Trophoblast cell (in vitro differentiated cells and primary cell): Measurements from ENCODE around the gene FRMD4A.

Experiments used
- DNase-seq, 2 donors: peaks; one replicate each; pipeline ENCODE4 v3.0.0-alpha.2; 2016
- H2AFZ ChIP-seq: 2 replicates; pipeline ENCODE4 v1.6.1; 2013; ENCODE audit warnings: low read length, moderate library complexity, mild to moderate bottlenecking; ENCODE audit not compliant: insufficient read depth, poor library complexity
- H2AK5ac ChIP-seq: 2 replicates; pipeline ENCODE4 v1.6.1; 2013; ENCODE audit warnings: mild to moderate bottlenecking, low read length
- H2BK120ac ChIP-seq: 2 replicates; pipeline ENCODE4 v1.6.1; 2013; ENCODE audit warnings: low read length, mild to moderate bottlenecking, moderate library complexity; ENCODE audit not compliant: insufficient read depth, poor library complexity
- H2BK12ac ChIP-seq: 2 replicates; pipeline ENCODE4 v1.6.1; 2013; ENCODE audit warnings: mild to moderate bottlenecking, low read length, moderate library complexity
- H2BK5ac ChIP-seq: 2 replicates; pipeline ENCODE4 v1.6.1; 2013; ENCODE audit warnings: low read length, low read depth, moderate library complexity, mild to moderate bottlenecking; ENCODE audit not compliant: poor library complexity
- H3K14ac ChIP-seq: 2 replicates; pipeline ENCODE4 v1.6.1; 2013; ENCODE audit warnings: mild to moderate bottlenecking, low read length
- H3K18ac ChIP-seq: 2 replicates; pipeline ENCODE4 v1.6.1; 2013; ENCODE audit warnings: mild to moderate bottlenecking, low read length
- H3K23ac ChIP-seq: 2 replicates; pipeline ENCODE4 v1.6.1; 2013; ENCODE audit warnings: low read length
- H3K27ac ChIP-seq: 2 replicates; pipeline ENCODE4 v1.5.1; 2013; ENCODE audit warnings: low read depth, mild to moderate bottlenecking, inconsistent platforms, low read length, moderate library complexity
- H3K27me3 ChIP-seq: 2 replicates; pipeline ENCODE4 v1.6.1; 2013; ENCODE audit warnings: inconsistent platforms, mild to moderate bottlenecking, low read length, moderate library complexity; ENCODE audit not compliant: insufficient read depth
- H3K36me3 ChIP-seq, 2 experiments: 1 replicate in 1 of 2; 2 replicates in 1 of 2; pipeline ENCODE4 v1.6.1; 2013; ENCODE audit warnings: low read length in 2 of 2, mild to moderate bottlenecking in 2 of 2, moderate library complexity in 1 of 2; ENCODE audit not compliant: insufficient read depth in 2 of 2, control insufficient read depth in 1 of 2
- H3K4ac ChIP-seq: 2 replicates; pipeline ENCODE4 v1.6.1; 2013; ENCODE audit warnings: low read depth, mild to moderate bottlenecking, low read length, moderate library complexity
- H3K4me1 ChIP-seq, 2 experiments: 1 replicate in 1 of 2; 2 replicates in 1 of 2; pipeline ENCODE4 v1.6.1; 2013; ENCODE audit warnings: low read length in 2 of 2, mild to moderate bottlenecking in 2 of 2, moderate library complexity in 1 of 2; ENCODE audit not compliant: insufficient read depth in 2 of 2, control insufficient read depth in 1 of 2
- H3K4me2 ChIP-seq: 2 replicates; pipeline ENCODE4 v1.6.1; 2013; ENCODE audit warnings: inconsistent platforms, mild to moderate bottlenecking, low read length, moderate library complexity
- H3K4me3 ChIP-seq: 2 replicates; pipeline ENCODE4 v1.5.1; 2013; ENCODE audit warnings: mild to moderate bottlenecking, low read depth, low read length, inconsistent platforms
- H3K79me1 ChIP-seq: one replicate; pipeline ENCODE4 v1.6.1; 2013; ENCODE audit warnings: low read length
- H3K79me2 ChIP-seq: 2 replicates; pipeline ENCODE4 v1.6.1; 2013; ENCODE audit warnings: low read length, mild to moderate bottlenecking; ENCODE audit not compliant: control insufficient read depth, insufficient read depth, poor library complexity
- H3K9ac ChIP-seq: 2 replicates; pipeline ENCODE4 v1.6.1; 2013; ENCODE audit warnings: mild to moderate bottlenecking, low read length
- H3K9me3 ChIP-seq: 2 replicates; pipeline ENCODE4 v1.6.1; 2013; ENCODE audit warnings: low read depth, mild to moderate bottlenecking, control low read depth, inconsistent platforms, low read length; ENCODE audit not compliant: insufficient read depth
- H4K12ac ChIP-seq: 2 replicates; pipeline ENCODE4 v1.6.1; 2013; ENCODE audit warnings: low read depth, mild to moderate bottlenecking, low read length, moderate library complexity
- H4K8ac ChIP-seq: 2 replicates; pipeline ENCODE4 v1.6.1; 2013; ENCODE audit warnings: low read depth, mild to moderate bottlenecking, low read length, moderate library complexity
- H4K91ac ChIP-seq: one replicate; pipeline ENCODE4 v1.6.1; 2013; ENCODE audit warnings: low read depth, mild to moderate bottlenecking, low read length, moderate library complexity
- WGBS: extraction: QIAGEN DNeasy Blood & Tissue Kit; methylation state at CpG from one replicate; pipeline ENCODE4 v1.1.7; 2013; ENCODE audit warnings: missing lambda C conversion rate; ENCODE audit not compliant: insufficient read length, insufficient coverage; ENCODE audit errors: extremely low coverage; 5-methylcytosine and 5-hydroxymethylcytosine counted together

The FRMD4A gene

GRCh38 chr10:13708256-13708990 lies 622.3 kb downstream of the FRMD4A start:
- Histone ChIP-seq H3K4me2 (peak overlapping the region; percentile 72), H3K79me1 (peaks cover 48% of the 10 kb centered on the region), H3K23ac (no peak overlapping the region), H3K4me3 (no peak overlapping the region), H3K27ac (peak overlapping the region; percentile 93), H2AFZ (no peak overlapping the region), H2BK120ac (peak overlapping the region; percentile 96), H3K9ac (peak overlapping the region; percentile 37), H2AK5ac (peak overlapping the region; percentile 64), H3K79me2 (peaks cover 17% of the 10 kb centered on the region), H2BK12ac (peak overlapping the region; percentile 50), H3K9me3 (no peaks in the 10 kb centered on the region), H3K18ac (peak overlapping the region; percentile 65), H3K4ac (peak overlapping the region; percentile 26), H3K27me3 (no peaks in the 10 kb centered on the region), H4K91ac (peak overlapping the region; percentile 80), H2BK5ac (peak overlapping the region; percentile 47), H4K8ac (peak overlapping the region; percentile 47), H3K14ac (peak overlapping the region; percentile 34), H4K12ac (peak overlapping the region; percentile 1), H3K36me3 (no peaks in the 10 kb centered on the region), H3K4me1 (peaks cover 49 to 56% of the 10 kb centered on the region in 2 experiments)
- WGBS: no CpG with 5 or more reads among the region's 8 CpGs
- peak; percentile 97 to 100 for DNase-seq

- peak overlapping the region; percentile 74 for H2AFZ ChIP-seq
- peak overlapping the region; percentile 96 for H2BK120ac ChIP-seq
- H3K27me3 ChIP-seq: no peaks in the 10 kb centered on the region
- peak overlapping the region; percentile 96 for H2BK5ac ChIP-seq
- peak overlapping the region; percentile 92 for H4K8ac ChIP-seq
- peak overlapping the region; percentile 97 for H3K14ac ChIP-seq
- H3K23ac ChIP-seq: no peak overlapping the region
- H2AK5ac ChIP-seq: peak overlapping the region; percentile 82
- peak; percentile 57 to 70 for DNase-seq
- H3K27ac ChIP-seq: peak overlapping the region; percentile 93
- H3K79me2 ChIP-seq: peaks cover 17% of the 10 kb centered on the region
- peaks cover 49 to 57% of the 10 kb centered on the region in 2 experiments for H3K4me1 ChIP-seq
- no CpG with 5 or more reads among the region's 26 CpGs for WGBS
- peak overlapping the region; percentile 36 for H3K9ac ChIP-seq
- peaks cover 48% of the 10 kb centered on the region for H3K79me1 ChIP-seq
- H4K12ac ChIP-seq: peak overlapping the region; percentile 81
- peak overlapping the region; percentile 93 for H3K4ac ChIP-seq
- H3K4me3 ChIP-seq: peak overlapping the region; percentile 61
- peak overlapping the region; percentile 98 for H4K91ac ChIP-seq
- H3K36me3 ChIP-seq: no peaks in the 10 kb centered on the region
- H2BK12ac ChIP-seq: peak overlapping the region; percentile 91
- peak overlapping the region; percentile 72 for H3K4me2 ChIP-seq
- peak overlapping the region; percentile 95 for H3K18ac ChIP-seq
- no peaks in the 10 kb centered on the region for H3K9me3 ChIP-seq
Measured at GRCh38 chr10:13707156-13707881, 623.4 kb downstream of the FRMD4A start.

- H3K4me3 ChIP-seq: peak overlapping the region; percentile 61
- H2AFZ ChIP-seq: no peak overlapping the region
- H3K9me3 ChIP-seq: no peaks in the 10 kb centered on the region
- H3K18ac ChIP-seq: peak overlapping the region; percentile 97
- peak overlapping the region; percentile 79 for H3K9ac ChIP-seq
- H2BK12ac ChIP-seq: peak overlapping the region; percentile 88
- H4K12ac ChIP-seq: peak overlapping the region; percentile 40
- H2BK5ac ChIP-seq: peak overlapping the region; percentile 96
- H3K23ac ChIP-seq: peak overlapping the region; percentile 20
- peaks cover 48% of the 10 kb centered on the region for H3K79me1 ChIP-seq
- peaks cover under 1 to 1% of the 10 kb centered on the region in 2 experiments for H3K36me3 ChIP-seq
- H3K14ac ChIP-seq: peak overlapping the region; percentile 49
- peak overlapping the region; percentile 98 for H2AK5ac ChIP-seq
- peaks cover 17% of the 10 kb centered on the region for H3K79me2 ChIP-seq
- H3K4me2 ChIP-seq: peak overlapping the region; percentile 72
- H3K27ac ChIP-seq: peak overlapping the region; percentile 93
- H4K91ac ChIP-seq: peak overlapping the region; percentile 98
- peak in 1 of 2 donors; percentile 15 for DNase-seq
- H3K4me1 ChIP-seq: peaks cover 49 to 55% of the 10 kb centered on the region in 2 experiments
- H3K4ac ChIP-seq: peak overlapping the region; percentile 93
- WGBS: no CpG with 5 or more reads among the region's 10 CpGs
- peak overlapping the region; percentile 96 for H2BK120ac ChIP-seq
- no peaks in the 10 kb centered on the region for H3K27me3 ChIP-seq
- peak overlapping the region; percentile 92 for H4K8ac ChIP-seq
Measured at GRCh38 chr10:13706604-13707003, 624.1 kb downstream of the FRMD4A start.

GRCh38 chr10:13706175-13706574 lies 624.5 kb downstream of the FRMD4A start:
- Histone ChIP-seq H4K12ac (no peak overlapping the region), H2BK12ac (no peak overlapping the region), H3K23ac (no peak overlapping the region), H2AK5ac (no peak overlapping the region), H3K4ac (peak overlapping the region; percentile 60), H3K18ac (peak overlapping the region; percentile 16), H3K4me3 (peak overlapping the region; percentile 26), H3K36me3 (peaks cover 4 to 6% of the 10 kb centered on the region in 2 experiments), H2AFZ (no peak overlapping the region), H3K27ac (peak overlapping the region; percentile 93), H3K4me2 (peak overlapping the region; percentile 72), H3K27me3 (no peaks in the 10 kb centered on the region), H3K9ac (peak overlapping the region; percentile 50), H2BK5ac (peak overlapping the region; percentile 53), H3K14ac (peak overlapping the region; percentile 50), H3K79me1 (peaks cover 46% of the 10 kb centered on the region), H2BK120ac (peak overlapping the region; percentile 61), H3K79me2 (peaks cover 17% of the 10 kb centered on the region), H3K4me1 (peaks cover 49 to 53% of the 10 kb centered on the region in 2 experiments), H4K91ac (peak overlapping the region; percentile 79), H4K8ac (no peak overlapping the region), H3K9me3 (no peaks in the 10 kb centered on the region)
- no peak for DNase-seq
- WGBS: no CpG with 5 or more reads among the region's 4 CpGs
